IPS DF 19.7 (cell line): ENCODE data around the gene TPSG1.
"Not testable (repeated sequence)": the region's sequence is repeated elsewhere in the genome, so short reads cannot be mapped to it uniquely, and the experiment has no call there.

ENCODE experiments used
- DNase-seq: peaks from one replicate; pipeline ENCODE4 v3.0.0-alpha.2; 2013; ENCODE audit warnings: low read depth, low spot score

TPSG1 gene

DNA sequence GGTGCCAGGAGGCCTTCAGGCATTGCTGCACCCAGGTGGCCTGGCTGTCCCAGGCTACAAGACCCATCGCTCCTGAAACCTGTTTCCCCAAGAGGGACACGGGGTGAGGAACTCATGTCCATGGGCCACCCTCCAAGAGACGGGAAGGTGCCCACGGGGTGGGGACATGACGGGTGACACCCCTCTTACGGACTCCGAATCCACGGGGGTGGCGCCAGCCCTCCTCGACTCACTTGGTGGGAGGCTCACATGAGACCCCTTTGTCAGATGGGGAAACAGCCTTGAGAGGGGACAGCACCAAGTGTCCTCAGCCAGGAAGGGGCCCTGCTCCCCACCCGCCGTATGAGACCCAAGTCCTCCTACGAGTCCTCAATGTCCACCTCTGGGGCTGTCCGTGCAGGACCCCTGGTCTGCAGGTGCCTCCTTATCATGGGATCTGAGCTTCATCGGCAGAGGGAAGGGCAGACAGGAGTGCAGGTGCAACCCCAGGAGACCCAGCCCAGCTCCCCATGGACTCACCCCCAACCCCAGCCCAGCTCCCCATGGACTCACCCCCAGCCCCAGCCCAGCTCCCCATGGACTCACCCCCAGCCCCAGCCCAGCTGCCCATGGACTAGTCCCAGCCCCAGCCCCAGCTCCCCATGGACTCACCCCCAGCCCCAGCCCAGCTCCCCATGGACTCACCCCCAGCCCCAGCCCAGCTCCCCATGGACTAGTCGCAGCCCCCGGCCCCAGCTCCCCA is 5.6 kb upstream of the TPSG1 start:
- not testable (repeated sequence) for DNase-seq

DNA sequence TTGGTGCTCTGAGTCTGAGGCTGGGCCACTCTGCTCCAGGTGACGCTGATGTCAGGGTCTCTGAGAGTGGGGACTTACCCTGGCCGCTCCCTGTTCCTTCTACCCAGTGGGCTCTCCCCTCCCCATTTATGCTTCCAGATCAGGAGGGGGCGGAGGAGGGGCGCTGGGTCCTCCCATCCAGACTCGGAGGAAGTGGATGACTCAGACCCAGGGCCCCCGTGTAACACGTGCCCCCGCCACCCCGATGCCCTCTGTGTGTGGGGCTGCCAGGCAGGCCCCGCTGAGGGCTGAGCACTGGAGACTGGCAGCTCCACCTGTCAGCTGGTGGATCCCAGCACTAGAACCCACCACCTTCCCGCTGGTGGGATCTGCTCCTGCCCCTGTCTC is 5.0 kb upstream of the TPSG1 start, which contains the start of gene TPSB2:
TSS of gene TPSB2 (minus strand) at position 101 of the 387 bp plus-strand sequence. CDS start 233 bp downstream, outside the sequence.
- DNase-seq = not testable (repeated sequence)

DNA sequence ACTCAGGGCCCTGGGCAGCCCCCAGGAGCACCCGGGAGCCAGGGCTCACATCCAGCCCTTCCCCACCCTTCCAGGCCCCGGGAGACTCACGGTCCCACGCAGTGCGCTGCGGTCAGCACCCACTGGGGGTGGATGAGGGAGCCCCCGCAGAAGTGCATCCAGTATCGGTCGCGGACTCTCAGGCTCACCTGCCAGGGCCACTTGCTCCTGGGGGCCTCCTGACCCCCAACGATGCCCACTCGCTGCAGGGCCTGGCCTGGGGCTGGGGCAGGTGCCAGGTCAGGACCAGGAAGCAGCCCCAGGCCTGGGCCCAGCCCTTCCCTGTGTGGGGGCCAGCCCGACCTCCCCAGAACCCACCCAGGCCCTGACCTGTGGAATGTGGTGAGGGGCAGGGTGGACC is 4.4 kb upstream of the TPSG1 start:
- DNase-seq = not testable (repeated sequence)

- not testable (repeated sequence) for DNase-seq
Observed at GRCh38 chr16:1228227-1228626, 3.2 kb upstream of the TPSG1 start.

DNA sequence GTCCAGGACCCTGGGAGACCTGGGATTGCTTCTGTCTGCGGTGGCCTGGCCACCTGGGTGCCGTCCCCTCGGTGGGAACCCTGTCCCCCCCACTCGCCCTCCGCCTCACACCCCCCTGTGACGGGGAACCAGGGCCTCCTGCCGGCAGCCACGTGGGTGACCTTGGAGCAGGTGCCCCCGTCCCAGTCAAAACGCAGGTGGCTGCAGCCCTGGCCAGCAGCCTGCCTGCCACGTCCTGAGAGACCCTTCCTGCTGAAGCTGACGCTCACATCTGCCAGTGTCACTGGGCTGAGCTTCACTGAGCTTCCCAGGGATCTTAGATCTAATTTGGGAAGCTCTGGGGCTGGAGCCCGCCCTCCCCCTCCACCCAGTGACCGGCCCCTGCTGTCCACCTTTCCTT is 1.6 kb upstream of the TPSG1 start:
- not testable (repeated sequence) for DNase-seq

DNA sequence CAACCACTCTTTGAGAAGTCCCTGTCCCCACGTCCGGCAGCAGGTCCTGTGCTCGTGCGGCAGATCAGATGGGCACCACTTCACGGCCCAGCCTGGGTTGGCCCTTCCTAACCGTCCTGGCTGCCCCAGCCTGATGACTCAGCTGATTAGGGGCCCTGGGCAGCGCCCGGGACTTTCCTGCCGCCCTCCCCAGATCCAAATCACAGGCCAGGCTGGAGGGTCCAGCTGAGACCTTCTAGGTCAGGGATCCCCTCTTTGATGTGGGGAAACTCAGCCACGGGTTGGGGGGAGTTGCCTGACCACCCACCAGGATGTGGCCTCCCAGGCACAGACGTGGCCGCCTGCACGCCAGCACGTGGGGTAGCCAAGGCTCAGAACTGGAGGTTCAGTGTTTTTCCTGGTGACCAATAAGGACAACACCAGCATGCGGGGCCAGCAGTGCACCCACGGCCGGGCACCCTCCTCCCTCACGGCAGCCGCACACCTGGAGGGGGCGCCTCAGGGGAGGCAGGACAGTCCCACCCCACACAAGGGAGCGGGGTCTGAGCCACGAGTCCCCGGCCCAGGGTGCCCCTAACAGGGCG is 752 bp upstream of the TPSG1 start:
- not testable (repeated sequence) for DNase-seq

- no peak for DNase-seq
Observed at GRCh38 chr16:1224558-1224957, 510 bp downstream of the TPSG1 start.

GRCh38 chr16:1223355-1224214 is 1.5 kb downstream of the TPSG1 start:
- DNase-seq = no peak

DNA sequence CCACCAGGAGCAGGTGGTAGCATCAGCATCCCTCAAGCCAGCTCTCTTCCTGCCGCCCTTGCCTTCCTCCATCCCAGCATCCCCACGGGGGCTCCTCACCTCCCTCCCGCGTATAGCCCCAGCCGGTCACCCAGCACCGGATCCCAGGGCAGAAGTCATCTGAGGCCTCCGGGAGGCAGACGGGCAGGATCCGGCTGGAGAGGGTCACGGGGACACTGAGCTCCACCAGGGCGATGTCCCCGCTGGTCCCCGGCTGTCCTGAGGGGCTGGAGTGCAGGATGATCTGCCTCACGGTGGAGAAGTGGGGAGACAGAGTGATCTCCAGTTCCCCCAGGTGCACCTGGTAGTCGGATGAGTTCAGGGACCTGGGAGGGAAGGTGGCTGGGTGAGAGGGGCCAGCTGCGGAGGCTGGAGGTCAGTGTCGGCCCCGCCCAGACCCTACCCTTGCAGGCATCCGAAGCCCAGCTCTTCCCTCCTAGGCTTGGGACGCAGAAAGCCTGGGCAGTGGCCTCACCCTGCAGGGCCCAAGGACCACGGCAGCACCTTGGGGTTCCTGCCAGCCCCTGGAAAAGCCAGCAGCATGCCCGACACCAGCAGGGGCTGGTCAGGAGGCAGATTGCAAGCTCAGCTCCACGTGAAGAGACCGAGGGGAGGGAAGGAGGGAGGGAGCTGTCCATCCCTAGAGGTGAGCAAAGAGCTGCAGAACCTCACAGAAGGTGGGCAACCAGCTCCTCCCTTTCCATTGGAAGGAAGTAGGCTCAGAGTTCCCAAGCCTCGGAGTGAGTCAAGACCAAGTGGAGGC is 2.3 kb downstream of the TPSG1 start:
- DNase-seq = no peak

GRCh38 chr16:1221628-1222552 is 3.2 kb downstream of the TPSG1 start:
- DNase-seq = no peak

DNA sequence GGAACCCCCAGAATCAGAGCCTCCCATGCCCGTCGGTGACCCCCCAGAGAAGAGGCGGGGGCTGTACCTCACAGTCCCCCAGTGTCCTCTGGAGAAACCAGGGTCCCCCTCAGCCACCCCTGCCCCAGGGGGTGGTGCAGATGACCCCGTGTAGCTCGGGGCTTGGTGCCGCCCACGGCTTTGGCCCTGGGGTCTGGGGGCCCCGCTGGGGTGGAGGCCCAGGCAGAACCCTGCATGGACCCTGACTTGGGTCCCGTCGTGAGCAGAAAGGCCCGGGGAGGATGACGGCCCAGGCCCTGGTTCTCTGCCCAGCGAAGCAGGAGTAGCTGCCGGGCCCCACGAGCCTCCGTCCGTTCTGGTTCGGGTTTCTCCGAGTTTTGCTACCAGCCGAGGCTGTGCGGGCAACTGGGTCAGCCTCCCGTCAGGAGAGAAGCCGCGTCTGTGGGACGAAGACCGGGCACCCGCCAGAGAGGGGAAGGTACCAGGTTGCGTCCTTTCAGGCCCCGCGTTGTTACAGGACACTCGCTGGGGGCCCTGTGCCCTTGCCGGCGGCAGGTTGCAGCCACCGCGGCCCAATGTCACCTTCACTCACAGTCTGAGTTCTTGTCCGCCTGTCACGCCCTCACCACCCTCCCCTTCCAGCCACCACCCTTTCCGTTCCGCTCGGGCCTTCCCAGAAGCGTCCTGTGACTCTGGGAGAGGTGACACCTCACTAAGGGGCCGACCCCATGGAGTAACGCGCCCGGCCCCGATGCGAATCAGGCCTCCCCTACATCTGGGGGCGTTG is 4.0 kb downstream of the TPSG1 start:
- DNase-seq = no peak

DNA sequence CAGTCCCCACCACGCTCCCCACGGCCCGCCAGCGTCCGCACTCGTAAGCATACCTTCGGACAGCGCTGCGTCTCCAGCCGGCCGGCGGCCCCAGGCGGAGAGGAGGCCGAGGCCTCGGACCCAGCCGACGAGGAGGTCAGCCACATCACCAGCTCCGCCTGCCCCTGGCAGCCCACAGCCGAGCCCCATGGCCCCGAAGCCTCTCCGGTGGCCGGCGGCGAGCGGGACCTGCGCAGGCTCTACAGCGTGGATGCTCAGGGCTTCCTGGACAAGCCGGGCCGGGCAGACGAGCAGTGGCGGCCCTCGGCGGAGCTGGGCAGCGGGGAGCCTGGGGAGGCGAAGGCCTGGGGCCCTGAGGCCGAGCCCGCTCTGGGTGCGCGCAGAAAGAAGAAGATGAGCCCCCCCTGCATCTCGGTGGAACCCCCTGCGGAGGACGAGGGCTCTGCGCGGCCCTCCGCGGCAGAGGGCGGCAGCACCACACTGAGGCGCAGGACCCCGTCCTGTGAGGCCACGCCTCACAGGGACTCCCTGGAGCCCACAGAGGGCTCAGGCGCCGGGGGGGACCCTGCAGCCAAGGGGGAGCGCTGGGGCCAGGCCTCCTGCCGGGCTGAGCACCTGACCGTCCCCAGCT is 4.9 kb downstream of the TPSG1 start:
- no peak for DNase-seq

- DNase-seq = no peak
Observed at GRCh38 chr16:1218930-1219611, 6.0 kb downstream of the TPSG1 start.

- no peak for DNase-seq
Observed at GRCh38 chr16:1218061-1218929, 6.8 kb downstream of the TPSG1 start.

DNA sequence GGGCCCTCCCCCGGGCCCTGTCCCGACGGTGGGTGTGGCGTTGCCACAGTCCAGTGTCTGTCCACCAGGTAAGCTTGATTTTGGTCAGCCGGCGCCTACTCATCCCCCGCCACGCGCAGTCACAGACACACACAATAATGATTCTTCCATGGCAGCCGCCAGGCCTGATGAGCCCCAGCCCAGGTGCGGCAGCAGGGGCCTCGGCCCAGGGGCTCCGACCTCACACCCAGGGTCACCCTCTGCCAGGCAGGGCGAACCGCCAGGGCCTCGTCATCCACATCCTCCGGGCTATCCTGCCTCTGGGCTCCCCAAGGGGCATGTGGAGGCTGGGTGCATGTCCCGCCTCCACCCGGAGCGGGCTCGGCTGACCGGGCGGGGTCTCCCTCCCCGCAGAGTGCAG is 7.5 kb downstream of the TPSG1 start:
- no peak for DNase-seq

- DNase-seq = no peak
Observed at GRCh38 chr16:1216681-1217400, 8.2 kb downstream of the TPSG1 start.

DNA sequence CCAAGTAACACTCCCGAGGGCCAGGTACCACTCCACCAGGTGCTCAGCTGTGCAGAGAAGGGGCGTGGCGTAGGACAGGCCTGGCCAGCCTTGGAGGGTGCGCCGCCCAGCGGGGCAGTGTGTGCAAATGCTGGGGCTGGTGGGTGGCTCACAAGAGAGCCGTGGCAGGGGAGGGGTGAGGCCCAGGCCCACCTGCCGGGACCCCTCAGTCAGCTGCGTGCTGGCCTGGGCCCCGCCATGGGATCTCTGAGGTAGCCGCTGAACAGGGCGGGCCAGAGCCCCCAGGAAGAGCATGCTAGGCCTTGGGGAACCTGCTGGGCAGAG is 8.8 kb downstream of the TPSG1 start:
- DNase-seq = no peak
